Measurements from ENCODE around the gene ZFAND4. TPM values are rescaled to one million over a fixed set of nuclear protein-coding genes. Genes with fewer than 3 reads are reported as not detected.
A peak's percentile ranks its signal among the peaks of the same experiment; 100 is the strongest.

Gene ZFAND4
- total and polyA plus RNA-seq, 10 of the 15 experiments (the other 5 are each of a cell fraction or from before 2014, with no cell fraction given): 4.7 to 20.8 (median 12.8) TPM

DNA sequence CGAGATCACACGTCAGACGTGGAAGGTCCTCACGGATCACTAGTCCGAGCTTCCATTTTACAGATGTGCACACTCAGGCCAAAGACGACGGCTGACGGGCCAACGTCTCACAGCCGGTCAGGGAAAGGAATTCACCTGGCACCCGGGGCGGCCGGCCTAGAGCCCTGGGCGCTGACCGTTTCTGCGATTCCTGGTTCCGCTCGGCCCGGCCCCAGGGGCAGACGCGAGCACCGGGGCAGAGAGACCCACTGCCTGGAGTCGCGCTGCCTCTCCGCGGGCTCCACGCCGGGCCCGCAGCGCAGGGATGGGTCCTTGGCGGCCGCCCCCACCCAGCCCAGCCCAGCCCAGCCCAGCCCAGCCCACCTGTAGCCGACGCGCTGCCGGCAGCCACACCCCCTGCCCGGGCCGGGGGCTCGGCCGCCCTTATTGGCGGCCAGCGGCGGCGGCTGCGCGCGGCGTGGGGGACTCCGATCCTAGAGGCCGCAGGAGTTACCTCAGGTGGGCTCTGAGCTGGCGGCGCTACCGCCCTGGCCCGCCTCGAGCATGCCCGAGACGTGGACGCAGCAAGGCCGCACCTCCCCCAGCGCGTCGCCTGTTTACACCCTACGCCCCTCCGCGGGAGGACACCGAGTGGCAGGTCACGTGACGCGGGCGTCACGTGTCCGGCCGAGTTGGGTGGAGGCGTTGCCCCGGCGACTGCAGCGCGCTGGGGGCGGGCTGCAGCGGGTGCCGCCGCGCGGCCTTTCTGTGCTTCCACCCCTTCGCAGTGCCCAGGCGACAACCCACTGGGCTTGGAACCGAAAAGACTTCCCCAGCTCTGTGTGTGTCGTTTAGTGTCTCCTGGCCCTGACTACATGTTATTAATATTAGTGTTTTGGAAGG is 78.1 kb downstream of the ZFAND4 start (continued):
- TF ChIP-seq FOXK2 (IDR thresholded peaks at IDR 0.05): peak; percentile 93
- TF ChIP-seq, protein P1, sequence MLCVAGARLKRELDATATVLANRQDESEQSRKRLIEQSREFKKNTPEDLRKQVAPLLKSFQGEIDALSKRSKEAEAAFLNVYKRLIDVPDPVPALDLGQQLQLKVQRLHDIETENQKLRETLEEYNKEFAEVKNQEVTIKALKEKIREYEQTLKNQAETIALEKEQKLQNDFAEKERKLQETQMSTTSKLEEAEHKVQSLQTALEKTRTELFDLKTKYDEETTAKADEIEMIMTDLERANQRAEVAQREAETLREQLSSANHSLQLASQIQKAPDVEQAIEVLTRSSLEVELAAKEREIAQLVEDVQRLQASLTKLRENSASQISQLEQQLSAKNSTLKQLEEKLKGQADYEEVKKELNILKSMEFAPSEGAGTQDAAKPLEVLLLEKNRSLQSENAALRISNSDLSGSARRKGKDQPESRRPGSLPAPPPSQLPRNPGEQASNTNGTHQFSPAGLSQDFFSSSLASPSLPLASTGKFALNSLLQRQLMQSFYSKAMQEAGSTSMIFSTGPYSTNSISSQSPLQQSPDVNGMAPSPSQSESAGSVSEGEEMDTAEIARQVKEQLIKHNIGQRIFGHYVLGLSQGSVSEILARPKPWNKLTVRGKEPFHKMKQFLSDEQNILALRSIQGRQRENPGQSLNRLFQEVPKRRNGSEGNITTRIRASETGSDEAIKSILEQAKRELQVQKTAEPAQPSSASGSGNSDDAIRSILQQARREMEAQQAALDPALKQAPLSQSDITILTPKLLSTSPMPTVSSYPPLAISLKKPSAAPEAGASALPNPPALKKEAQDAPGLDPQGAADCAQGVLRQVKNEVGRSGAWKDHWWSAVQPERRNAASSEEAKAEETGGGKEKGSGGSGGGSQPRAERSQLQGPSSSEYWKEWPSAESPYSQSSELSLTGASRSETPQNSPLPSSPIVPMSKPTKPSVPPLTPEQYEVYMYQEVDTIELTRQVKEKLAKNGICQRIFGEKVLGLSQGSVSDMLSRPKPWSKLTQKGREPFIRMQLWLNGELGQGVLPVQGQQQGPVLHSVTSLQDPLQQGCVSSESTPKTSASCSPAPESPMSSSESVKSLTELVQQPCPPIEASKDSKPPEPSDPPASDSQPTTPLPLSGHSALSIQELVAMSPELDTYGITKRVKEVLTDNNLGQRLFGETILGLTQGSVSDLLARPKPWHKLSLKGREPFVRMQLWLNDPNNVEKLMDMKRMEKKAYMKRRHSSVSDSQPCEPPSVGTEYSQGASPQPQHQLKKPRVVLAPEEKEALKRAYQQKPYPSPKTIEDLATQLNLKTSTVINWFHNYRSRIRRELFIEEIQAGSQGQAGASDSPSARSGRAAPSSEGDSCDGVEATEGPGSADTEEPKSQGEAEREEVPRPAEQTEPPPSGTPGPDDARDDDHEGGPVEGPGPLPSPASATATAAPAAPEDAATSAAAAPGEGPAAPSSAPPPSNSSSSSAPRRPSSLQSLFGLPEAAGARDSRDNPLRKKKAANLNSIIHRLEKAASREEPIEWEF (IDR thresholded peaks at IDR 0.05; ENCODE audit: insufficient replicate concordance, low read depth, low read length): no peak
- TF ChIP-seq HDAC6 (IDR thresholded peaks at IDR 0.05; ENCODE audit: unreplicated experiment): no peak
- TF ChIP-seq PML (IDR thresholded peaks at IDR 0.05; ENCODE audit: low read length): no peak
- no peak for TF ChIP-seq ZBED1 (IDR thresholded peaks at IDR 0.05; ENCODE audit: borderline replicate concordance)
- TF ChIP-seq, protein P2, sequence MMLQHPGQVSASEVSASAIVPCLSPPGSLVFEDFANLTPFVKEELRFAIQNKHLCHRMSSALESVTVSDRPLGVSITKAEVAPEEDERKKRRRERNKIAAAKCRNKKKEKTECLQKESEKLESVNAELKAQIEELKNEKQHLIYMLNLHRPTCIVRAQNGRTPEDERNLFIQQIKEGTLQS (IDR thresholded peaks at IDR 0.05; ENCODE audit: borderline replicate concordance, extremely low read depth, low read depth, low read length): peak; percentile 99
- TF ChIP-seq, protein P3, sequence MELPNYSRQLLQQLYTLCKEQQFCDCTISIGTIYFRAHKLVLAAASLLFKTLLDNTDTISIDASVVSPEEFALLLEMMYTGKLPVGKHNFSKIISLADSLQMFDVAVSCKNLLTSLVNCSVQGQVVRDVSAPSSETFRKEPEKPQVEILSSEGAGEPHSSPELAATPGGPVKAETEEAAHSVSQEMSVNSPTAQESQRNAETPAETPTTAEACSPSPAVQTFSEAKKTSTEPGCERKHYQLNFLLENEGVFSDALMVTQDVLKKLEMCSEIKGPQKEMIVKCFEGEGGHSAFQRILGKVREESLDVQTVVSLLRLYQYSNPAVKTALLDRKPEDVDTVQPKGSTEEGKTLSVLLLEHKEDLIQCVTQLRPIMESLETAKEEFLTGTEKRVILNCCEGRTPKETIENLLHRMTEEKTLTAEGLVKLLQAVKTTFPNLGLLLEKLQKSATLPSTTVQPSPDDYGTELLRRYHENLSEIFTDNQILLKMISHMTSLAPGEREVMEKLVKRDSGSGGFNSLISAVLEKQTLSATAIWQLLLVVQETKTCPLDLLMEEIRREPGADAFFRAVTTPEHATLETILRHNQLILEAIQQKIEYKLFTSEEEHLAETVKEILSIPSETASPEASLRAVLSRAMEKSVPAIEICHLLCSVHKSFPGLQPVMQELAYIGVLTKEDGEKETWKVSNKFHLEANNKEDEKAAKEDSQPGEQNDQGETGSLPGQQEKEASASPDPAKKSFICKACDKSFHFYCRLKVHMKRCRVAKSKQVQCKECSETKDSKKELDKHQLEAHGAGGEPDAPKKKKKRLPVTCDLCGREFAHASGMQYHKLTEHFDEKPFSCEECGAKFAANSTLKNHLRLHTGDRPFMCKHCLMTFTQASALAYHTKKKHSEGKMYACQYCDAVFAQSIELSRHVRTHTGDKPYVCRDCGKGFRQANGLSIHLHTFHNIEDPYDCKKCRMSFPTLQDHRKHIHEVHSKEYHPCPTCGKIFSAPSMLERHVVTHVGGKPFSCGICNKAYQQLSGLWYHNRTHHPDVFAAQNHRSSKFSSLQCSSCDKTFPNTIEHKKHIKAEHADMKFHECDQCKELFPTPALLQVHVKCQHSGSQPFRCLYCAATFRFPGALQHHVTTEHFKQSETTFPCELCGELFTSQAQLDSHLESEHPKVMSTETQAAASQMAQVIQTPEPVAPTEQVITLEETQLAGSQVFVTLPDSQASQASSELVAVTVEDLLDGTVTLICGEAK (IDR thresholded peaks at IDR 0.05; ENCODE audit: borderline replicate concordance): no peak
- no peak for TF ChIP-seq WRNIP1 (IDR thresholded peaks at IDR 0.05; ENCODE audit: borderline replicate concordance, low read depth, low read length)
- no peak for TF ChIP-seq SUZ12 (IDR thresholded peaks at IDR 0.05; ENCODE audit: unreplicated experiment)
- TF ChIP-seq SUPT20H (IDR thresholded peaks at IDR 0.05; ENCODE audit: borderline replicate concordance, control insufficient read depth, low read depth, low read length): no peak
- no peak for TF ChIP-seq MYB (IDR thresholded peaks at IDR 0.05; ENCODE audit: borderline replicate concordance, low read depth, low read length)
- TF ChIP-seq ZNF622 (IDR thresholded peaks at IDR 0.05): no peak
- TF ChIP-seq, protein P4, sequence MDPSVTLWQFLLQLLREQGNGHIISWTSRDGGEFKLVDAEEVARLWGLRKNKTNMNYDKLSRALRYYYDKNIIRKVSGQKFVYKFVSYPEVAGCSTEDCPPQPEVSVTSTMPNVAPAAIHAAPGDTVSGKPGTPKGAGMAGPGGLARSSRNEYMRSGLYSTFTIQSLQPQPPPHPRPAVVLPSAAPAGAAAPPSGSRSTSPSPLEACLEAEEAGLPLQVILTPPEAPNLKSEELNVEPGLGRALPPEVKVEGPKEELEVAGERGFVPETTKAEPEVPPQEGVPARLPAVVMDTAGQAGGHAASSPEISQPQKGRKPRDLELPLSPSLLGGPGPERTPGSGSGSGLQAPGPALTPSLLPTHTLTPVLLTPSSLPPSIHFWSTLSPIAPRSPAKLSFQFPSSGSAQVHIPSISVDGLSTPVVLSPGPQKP (IDR thresholded peaks at IDR 0.05; ENCODE audit: low read depth, low read length): 0 out of 2 replicates have a peak, but pooled peaks have one; percentile 42
- peak; percentile 83; the same call in 1 of the 2 replicates for TF ChIP-seq CREB1 (IDR thresholded peaks at IDR 0.05; ENCODE audit: low read depth)
- TF ChIP-seq, protein P5, sequence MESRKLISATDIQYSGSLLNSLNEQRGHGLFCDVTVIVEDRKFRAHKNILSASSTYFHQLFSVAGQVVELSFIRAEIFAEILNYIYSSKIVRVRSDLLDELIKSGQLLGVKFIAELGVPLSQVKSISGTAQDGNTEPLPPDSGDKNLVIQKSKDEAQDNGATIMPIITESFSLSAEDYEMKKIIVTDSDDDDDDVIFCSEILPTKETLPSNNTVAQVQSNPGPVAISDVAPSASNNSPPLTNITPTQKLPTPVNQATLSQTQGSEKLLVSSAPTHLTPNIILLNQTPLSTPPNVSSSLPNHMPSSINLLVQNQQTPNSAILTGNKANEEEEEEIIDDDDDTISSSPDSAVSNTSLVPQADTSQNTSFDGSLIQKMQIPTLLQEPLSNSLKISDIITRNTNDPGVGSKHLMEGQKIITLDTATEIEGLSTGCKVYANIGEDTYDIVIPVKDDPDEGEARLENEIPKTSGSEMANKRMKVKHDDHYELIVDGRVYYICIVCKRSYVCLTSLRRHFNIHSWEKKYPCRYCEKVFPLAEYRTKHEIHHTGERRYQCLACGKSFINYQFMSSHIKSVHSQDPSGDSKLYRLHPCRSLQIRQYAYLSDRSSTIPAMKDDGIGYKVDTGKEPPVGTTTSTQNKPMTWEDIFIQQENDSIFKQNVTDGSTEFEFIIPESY (IDR thresholded peaks at IDR 0.05): no peak
